ENCODE data around the gene CGB5.

Gene CGB5

DNA sequence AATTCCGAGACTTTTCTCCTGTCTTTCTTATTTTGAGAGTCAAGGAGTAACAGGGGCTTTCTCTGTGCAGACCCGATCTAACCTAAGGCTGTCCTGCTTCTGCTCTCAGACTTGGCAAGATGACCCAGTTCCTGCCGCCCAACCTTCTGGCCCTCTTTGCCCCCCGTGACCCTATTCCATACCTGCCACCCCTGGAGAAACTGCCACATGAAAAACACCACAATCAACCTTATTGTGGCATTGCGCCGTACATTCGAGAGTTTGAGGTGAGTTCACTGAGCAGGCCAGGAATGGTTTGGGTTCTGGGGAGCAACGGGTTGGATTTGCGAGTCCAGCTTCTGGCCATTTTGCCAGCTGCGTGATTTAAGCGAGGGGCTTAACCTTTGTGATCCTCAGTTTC lies 42.6 kb downstream of the CGB5 start:
- no peak for DNase-seq (ENCODE audit: low spot score)

DNA sequence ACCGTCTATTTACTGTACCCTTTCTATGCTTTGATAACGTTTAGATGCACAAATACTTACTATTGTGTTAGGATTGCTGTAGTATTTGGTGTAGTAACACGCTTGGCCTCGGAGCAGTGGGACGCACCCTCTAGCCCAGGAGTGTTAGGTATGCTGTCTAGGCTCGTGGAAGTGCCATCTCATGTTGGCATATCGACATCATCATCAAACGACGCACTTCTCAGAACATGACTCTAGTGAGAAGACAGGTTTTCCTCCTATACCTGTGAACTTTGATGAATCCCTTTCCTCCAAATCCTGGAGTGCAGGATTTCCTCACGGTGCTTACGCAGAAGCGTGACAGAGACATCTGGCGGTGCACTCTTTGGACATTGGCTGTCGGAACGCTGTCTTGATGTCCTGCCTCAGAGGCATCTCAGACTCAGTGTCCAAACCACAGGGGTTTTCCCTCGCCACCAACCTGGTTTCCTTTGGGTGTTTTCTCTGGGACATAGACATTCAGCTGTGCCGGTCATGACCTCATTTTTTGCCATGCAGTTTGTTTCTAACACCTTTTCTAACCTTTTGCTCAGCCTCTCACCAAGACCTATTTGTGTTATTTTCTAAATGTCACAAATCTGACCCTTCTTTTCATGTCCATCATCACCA lies 47.9 kb downstream of the CGB5 start:
- DNase-seq (ENCODE audit: low spot score), result no peak

DNA sequence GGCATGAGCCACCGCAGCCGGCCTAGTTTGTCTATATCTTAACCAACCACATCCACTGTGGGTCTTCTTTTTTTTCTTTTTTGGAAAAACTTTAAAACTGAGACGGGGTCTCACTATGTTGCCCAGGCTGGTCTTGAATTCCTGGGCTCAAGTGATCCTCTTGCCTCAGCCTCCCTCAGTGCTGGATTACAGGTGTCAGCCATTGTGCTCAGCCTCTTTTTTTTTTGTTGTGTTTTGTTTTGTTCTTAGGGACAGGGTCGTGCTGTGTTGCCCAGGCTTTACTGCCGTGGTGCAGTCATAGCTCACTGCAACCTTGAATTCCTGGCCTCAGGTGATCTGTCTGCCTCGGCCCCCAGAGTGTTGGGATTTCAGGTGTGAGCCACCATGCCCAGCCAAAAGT lies 49.0 kb downstream of the CGB5 start:
- no peak for DNase-seq (ENCODE audit: low spot score)
